ENCODE measurements around the gene ZNF883.

ZNF883 gene

DNA sequence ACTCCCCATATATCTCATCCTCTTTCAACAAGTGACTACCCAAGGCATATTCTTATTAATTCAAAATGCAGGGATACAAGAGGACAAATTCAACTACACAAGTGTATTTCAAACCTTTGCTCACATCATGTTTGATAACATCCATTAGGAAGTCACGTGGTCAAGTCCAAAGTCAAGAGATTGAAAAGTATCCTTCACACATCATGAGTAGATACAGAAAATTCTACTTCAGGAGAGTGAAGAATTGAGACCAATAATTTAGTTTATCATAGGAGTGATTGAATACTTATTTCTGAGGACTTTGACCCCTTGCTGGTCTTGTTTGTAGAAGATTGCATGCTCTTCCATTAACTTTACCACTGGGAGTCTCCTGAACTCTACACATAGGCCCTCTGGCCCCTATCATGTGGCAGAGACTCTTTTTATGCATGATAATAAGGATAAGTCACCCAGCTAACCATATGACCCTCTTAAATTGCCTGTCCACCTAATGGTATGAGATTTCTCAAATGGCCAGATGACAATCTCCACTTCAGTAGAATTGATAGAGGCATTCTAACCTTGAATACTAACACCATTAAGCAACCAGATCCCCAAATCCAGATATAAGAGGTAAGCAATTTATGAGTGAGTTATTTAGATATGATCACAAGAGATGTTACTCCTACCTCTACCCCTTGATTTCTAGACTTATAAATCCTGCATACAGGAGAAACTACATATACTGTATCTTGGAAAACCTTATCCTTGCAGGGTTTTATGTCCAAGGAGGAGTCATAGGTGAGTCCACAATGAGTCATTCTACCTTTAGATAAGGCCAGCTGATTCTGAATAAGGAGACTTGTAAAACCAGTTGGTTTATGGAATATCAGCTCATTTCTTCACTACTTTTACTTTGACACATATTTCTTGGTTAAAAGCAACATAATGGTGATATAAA, 94.7 kb downstream of the ZNF883 start:
- no peak for DNase-seq

- no peak for DNase-seq
These were observed 97.5 kb downstream of the ZNF883 start for GRCh38 chr9:112914524-112914923.

DNA sequence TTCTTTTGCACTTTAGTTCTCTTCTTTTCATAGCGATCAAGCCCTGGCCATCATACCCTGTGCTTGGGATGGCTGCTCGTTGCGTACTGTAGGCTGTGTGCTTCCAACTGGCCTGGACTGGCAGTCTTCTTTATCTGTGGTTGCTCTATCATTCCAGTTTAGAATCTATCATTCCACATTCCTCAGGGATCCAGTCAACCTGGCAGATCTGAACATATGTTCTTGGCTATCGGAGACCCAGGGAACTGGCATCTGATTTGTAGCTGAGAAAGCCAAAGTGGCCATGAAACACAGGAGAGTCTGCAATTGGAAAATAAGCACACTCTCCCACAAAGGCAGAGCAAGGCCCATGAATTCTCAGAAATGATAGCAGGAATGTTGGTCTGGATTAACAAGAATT, 98.7 kb downstream of the ZNF883 start:
- DNase-seq: no peak

GRCh38 chr9:112912636-112913035, 99.4 kb downstream of the ZNF883 start:
- DNase-seq: no peak

DNA sequence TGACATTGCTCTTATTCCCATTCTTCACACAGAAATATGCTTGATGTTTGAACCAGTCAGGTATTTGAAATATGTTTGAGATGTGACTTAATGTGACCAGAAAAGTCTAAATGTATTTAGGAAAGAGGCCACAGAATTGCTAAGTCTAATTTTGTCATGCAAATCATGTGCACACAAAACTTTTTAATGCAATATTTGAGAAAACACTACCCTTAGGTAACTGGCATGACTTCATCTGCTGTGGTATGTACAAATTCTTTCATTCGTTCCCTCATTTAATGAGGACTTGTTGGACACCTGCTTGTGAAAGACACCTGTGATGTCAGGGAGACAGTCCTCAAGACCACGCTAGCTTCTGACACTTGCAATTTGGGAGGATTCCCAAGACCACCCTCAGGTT, 100.3 kb downstream of the ZNF883 start:
- DNase-seq: no peak

Measured in DMS153 (cell line).